ENCODE data around the gene HEPACAM. TPM values are rescaled to one million over a fixed set of nuclear protein-coding genes. Genes with fewer than 3 reads are reported as not detected.
A peak's percentile ranks its signal among the peaks of the same experiment; 100 is the strongest.

HEPACAM gene
- total RNA-seq, 1 experiment from 2014 or later: not detected

DNA sequence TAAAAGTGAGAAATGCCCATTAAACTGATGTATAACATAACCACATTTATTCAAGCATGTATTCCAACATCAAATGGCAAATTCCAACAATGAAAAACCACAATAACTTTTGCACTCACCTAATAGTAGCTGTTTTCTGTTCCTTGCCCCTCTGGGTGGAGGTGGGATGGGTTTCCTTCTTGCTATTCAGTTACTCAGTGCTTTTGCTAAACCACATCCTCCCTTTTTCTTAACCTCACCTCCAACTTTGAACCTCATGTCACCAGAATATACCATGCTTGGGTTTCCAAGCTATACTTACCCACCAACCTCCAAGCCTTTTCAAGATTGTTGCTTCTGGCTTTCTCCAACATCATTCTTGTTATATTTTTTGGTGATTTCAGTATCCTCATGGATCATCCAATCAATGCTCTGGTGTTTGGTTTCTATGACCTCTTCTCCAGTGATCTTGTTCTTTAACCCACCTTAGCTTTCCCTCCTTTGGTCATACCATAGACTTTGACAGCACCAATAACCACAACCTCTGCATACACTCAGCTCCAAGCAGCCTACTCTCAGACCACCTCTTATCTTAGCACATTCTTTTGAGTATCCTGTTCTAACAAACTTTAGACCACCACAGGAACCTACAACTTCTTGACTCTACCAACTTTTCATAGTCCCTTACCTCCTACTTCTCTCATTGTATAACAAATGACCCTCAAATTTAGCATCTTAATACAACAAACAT, 14.9 kb upstream of the HEPACAM start:
- in situ Hi-C loops (cut with HindIII; ENCODE audit: low pct_unique_long_range_greater_than_20kb, low sequenced_read_pairs): loop anchor here (10.0 kb wide), 1 partner anchor 194 kb away; no protein-coding TSS in a partner anchor
- DNase-seq (ENCODE audit: low read depth, low spot score): no peak

DNA sequence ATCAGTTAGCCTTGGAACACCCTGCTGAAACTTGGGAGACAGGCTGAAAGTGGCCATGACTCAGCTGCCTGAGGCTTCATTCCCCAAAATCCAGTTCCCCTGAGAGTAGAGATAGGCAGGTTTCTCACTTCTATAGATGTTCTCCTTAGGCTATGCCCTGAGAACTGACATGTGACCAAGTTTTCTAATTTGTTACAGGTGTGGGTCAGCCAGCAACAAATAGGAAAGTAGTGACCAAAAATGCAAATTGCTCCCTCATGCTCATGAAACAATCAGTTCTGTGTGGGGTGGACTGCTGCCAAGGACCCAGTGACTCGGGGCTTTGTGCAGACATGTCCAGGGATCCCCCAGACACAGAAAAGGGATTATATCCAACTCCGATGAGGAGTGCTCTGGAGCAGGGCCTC, 10.9 kb upstream of the HEPACAM start:
- DNase-seq (ENCODE audit: low read depth, low spot score): peak; percentile 12
- in situ Hi-C loops (cut with HindIII; ENCODE audit: low pct_unique_long_range_greater_than_20kb, low sequenced_read_pairs): no loop called here

DNA sequence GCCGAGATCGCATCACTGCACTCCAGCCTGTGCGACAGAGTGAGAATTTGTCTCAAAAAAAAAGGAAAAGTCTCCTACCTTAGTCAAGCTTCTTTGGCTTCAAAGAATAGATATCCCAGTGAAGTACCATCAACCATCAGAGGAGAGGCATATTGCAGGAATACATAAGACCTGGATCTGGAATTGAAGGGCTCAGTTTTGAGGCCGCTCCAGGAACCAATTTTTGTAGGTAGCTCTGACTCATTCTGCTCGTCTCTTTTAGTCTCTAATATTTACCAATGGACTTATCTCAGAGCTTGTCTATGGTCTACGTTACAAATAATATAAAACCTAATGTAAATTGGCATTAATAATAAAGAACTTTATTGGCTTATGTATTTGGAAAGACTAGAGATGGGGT, 10.0 kb upstream of the HEPACAM start:
- in situ Hi-C loops (cut with HindIII; ENCODE audit: low pct_unique_long_range_greater_than_20kb, low sequenced_read_pairs): no loop called here
- no peak for DNase-seq (ENCODE audit: low read depth, low spot score)

DNA sequence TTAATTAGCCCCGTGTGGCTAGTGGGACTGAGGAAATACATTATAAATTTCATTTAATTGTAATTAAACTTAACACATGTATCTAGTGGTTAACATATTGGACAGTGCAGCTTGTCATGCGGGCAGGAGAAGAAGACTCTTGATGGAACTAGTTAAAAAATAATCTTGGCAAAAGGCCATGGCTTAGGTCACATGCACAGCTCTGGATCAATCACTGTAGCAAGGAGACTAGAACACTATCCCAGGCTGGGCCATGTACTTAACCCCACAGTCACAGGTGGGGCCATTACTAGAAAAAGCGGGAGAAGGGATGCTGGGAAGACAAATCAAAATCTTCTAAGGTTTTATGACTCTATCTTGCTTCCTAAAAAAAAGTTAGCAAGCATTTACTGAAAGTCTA, 8.7 kb upstream of the HEPACAM start:
- DNase-seq (ENCODE audit: low read depth, low spot score): no peak
- in situ Hi-C loops (cut with HindIII; ENCODE audit: low pct_unique_long_range_greater_than_20kb, low sequenced_read_pairs): no loop called here

DNA sequence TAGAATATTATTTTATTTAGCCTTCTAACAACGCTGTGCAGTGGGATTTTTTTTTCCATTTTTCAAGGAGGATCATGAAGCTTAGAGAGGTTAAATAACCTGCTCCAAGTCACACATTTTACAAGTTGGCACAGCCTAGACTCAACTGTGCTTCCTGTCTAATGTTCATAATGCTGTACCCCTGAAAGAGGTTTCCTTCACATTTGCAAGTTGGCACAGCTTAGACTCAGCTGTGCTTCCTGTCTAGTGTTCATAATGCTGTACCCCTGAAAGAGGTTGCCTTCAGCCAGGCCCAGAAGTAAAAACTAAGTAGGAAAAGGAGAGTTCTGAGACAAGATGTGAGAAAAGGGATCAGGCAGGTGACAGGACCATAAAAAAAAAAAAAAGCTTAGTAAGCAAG, 7.9 kb upstream of the HEPACAM start:
- in situ Hi-C loops (cut with HindIII; ENCODE audit: low pct_unique_long_range_greater_than_20kb, low sequenced_read_pairs): no loop called here
- DNase-seq (ENCODE audit: low read depth, low spot score): no peak

DNA sequence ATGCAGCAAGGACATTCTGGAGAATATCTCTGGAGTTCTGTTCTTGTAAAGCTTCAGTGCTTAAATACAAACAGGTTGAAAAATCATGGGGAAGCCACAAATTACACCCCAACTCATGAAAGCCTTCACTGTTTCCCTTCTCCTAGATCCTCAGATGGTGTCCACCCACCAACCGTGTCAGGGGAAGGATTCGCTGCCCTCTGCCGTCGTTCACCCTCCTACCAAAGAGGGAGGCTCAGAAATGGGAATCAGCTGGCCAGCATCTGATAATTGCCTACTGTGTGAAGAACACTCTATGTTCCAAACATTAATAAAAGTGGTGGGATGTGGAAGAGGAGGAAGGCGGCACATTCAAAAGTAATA, 7.4 kb upstream of the HEPACAM start:
- in situ Hi-C loops (cut with HindIII; ENCODE audit: low pct_unique_long_range_greater_than_20kb, low sequenced_read_pairs): no loop called here
- peak; percentile 14 for DNase-seq (ENCODE audit: low read depth, low spot score)

DNA sequence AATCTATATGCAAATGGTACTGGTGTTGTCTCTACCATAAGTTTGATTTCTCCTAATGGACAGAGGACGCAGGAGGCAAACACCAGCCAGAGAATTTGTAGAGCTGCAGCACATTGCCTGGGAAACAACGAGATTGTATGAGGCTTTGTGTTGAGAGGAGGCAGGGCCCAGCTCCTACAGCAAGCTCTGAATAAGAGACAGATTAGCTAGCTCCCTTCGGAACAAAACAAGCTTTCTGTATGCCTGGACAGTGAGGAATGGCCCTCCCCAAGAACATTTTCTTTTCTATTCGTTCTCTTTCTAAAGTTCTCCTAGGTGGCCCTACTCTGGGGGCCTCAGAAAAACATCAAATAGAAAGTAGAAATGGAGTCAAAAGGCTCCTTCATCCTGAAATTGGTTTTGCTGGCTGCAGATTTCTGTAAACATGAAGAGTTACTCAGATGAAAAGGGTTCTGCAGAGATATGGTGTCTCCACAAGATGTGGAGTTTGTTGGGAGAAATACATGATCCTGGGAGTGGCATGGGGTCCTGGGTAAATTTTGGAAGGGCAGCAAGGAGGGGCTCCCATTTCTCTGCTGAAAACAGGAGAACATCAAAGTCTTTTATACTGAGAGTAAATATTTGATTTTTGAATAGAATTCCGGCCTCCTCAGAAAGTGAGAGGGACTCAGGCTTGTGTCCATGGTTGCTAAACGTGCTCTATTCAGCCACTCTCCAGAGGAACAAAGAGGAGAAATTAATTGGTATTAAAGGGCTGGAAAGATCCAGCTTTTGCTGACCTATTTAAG, 6.8 kb upstream of the HEPACAM start:
- no peak for DNase-seq (ENCODE audit: low read depth, low spot score)
- in situ Hi-C loops (cut with HindIII; ENCODE audit: low pct_unique_long_range_greater_than_20kb, low sequenced_read_pairs): no loop called here

DNA sequence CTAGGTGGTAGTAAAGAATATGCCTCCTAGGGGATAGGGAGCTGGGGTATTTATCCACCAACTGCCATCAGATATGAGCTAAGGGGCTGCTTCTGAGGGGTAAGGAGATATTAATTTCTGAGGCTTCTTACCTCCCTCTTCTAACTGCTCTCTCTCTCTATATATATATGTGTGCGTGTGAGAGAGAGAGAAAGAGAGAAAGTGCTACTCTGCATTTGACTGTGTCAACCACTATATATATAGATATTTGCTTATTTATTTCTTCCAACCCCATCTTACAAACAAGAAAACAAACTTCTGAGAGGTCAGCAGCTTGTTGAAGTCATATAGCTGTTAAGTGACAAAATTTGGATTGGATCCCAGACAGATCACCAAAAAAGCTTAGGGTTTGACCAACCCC, 5.9 kb upstream of the HEPACAM start:
- in situ Hi-C loops (cut with HindIII; ENCODE audit: low pct_unique_long_range_greater_than_20kb, low sequenced_read_pairs): no loop called here

DNA sequence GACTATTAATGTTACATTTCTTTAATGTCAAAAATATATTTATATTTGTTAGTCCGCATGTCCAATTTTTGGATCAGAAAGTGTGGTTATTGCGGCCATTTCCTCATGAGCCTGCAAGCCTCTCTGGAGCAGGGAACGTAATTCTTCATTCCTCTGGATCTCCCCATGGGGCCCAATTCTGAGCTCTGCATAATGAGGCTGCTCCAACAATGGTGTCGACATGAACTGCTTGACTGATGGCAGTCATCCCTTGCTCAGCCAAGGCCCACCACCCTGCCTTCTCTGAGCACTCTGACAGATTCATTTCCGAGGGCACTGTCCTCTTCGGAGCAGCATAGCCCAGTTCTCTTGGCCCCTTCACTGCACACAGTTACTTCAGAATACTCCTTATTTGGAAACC, 3.1 kb upstream of the HEPACAM start:
- in situ Hi-C loops (cut with HindIII; ENCODE audit: low pct_unique_long_range_greater_than_20kb, low sequenced_read_pairs): no loop called here
- no peak for DNase-seq (ENCODE audit: low read depth, low spot score)

More for the DNA sequence above, 5.9 kb upstream of the HEPACAM start:
- no peak for DNase-seq (ENCODE audit: low read depth, low spot score)

DNA sequence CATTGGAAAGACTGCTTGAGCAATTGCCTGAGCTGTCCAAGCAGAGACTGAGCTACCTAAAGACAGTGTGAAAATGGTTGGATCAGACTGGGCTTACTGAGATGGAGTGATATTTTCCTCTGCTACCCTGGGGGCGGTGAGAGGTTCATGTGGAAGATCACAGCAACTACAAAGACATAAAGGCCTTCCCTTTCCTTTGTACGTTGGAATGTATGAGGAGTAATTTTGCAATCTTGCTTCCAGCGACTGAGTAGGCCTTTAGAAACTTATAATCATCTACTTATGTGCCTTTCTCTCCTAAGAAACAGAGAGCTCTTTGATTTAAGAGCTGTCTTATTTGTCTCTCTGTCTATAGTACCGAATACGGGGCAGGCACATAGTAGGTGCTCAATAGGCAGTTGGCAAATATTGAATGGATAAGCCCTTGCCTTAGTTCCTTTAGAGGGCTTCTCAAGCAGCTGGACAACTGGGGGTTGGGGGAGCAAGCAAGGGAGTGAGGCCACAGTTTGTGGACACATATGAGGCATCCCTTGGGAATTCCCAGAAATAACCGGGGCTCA, 2.4 kb upstream of the HEPACAM start:
- in situ Hi-C loops (cut with HindIII; ENCODE audit: low pct_unique_long_range_greater_than_20kb, low sequenced_read_pairs): no loop called here
- peak; percentile 44 for DNase-seq (ENCODE audit: low read depth, low spot score)

DNA sequence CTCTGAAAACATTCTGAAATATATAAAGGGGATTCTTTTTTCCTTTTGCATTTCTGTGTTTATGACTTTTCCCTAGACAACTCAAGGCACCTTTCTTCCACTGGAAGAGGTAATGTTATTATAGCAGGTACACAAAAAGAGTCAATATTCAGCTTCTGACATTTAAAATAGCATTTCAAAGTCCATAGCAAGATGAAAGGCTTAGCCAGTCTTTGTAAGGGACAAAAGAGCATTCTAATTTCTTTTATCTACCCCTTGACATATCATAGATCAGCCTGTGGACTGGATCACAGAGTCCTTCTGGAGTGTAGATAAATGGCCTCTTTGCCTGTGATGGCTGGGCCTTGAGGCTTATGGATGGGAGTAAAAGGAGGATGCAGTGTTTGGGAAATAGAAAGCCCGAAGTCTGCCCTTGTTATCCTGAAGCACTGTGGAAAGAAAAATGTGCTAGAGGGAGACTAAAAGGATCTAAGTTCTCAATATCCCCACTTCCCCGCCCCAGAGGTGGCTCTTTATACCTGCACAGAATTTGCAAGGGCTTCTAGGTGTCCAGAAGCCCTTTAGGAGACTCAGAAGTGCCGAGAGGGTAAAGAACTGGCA, 1.6 kb upstream of the HEPACAM start:
- no peak for DNase-seq (ENCODE audit: low read depth, low spot score)
- in situ Hi-C loops (cut with HindIII; ENCODE audit: low pct_unique_long_range_greater_than_20kb, low sequenced_read_pairs): no loop called here

DNA sequence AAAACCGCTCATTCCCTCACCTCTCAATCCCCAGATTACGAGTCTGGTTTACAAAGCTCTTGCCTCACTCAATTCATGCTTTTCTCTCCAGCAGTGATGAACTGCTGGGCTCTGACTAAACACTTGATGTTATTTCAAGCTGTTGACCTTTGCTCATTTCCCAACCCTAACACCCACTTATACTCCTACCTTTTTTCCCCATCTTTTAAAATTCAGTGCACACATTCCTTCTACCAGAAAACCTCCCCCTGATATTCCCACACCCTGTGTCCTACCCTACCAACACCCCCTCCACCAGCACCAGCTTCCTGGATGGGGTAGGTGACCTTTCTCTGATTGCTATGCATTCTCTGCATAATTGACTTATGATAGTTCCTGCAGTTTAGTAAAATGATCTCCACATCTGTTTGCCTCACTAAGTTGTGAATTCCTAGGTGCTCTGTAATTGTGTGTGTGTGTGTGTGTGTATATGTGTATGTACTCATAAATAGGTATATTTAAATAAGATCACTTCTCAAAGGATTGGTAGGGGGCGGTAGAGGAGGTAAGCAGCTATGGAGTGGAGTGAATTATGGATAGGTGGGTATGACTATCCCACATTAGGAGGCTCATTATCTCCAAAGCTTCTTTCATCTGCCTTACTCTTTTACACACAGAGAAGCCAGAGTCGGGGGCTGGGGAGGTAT, 842 bp downstream of the HEPACAM start:
- DNase-seq (ENCODE audit: low read depth, low spot score): no peak
- in situ Hi-C loops (cut with HindIII; ENCODE audit: low pct_unique_long_range_greater_than_20kb, low sequenced_read_pairs): no loop called here

DNA sequence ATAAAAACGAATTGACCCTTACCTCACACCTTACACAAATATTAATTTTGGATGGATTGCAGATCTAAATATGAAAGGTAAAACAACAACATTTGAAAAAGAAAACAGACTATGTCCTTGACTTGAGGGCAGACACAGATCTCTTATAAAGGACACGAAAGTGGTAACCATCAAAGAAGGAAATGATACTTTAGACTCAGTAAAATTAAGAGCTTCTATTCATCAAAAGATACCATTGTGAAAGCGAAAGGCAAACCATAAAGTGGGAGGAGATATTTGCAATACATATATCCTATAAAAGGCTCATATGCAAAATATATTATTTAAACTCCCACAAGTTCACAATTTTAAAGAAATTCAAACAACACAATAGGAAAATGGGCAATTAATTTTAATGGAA, 5.0 kb downstream of the HEPACAM start:
- in situ Hi-C loops (cut with HindIII; ENCODE audit: low pct_unique_long_range_greater_than_20kb, low sequenced_read_pairs): no loop called here
- no peak for DNase-seq (ENCODE audit: low read depth, low spot score)

DNA sequence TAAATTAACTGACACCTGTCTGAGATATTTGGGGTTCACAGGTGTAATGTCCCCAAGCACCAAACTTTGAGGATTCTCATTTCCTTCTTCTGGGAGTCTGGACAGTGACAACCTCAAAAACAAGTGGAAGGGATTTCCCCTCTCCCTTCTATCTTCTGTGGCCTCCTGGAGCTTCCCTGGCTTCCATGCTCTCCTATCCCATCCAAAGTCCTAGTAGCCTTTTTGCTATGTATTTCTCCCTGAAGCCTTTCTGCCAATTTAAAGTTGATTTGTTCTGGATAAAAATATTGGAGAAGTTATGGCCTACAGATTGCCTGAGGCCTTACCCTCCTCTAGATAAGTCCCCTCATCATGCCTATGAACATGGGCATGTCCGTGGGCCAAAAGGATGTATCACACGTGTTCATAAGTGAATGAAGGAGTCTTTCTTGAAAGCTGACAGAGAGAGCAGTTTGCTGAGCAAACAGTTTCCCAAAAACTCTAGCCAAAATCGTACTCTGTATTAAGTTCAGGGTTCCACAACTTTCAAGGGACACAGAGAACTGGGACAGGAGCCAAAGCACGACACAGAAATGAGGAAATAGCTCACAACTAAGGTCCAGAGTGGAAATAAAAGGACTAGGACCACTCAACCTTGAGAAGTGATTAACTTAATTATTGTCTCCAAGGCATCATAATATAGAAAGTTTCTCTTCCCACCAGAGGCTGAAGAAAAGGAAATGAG, 6.7 kb downstream of the HEPACAM start:
- DNase-seq (ENCODE audit: low read depth, low spot score): no peak
- in situ Hi-C loops (cut with HindIII; ENCODE audit: low pct_unique_long_range_greater_than_20kb, low sequenced_read_pairs): no loop called here

DNA sequence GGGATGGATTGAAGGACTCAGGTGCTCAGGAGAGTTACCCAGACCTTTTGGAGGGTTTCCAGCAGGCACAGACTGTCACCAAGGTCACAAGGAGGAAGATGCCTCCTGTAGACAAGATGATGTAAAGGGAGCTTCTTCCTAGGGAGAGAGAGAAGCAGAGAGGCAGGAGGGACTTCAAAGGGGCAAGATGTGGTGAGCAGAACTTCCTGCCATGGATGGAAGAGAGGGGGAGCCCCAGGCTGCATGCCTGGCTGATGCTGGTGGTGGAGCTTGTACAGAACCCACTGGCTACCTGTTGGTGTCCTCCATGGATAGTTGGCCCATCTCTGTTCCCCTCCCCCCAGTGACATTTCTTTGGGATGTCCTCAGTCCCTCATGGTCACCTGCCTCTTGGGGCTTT, 12.6 kb downstream of the HEPACAM start:
- DNase-seq (ENCODE audit: low read depth, low spot score): no peak
- in situ Hi-C loops (cut with HindIII; ENCODE audit: low pct_unique_long_range_greater_than_20kb, low sequenced_read_pairs): no loop called here

DNA sequence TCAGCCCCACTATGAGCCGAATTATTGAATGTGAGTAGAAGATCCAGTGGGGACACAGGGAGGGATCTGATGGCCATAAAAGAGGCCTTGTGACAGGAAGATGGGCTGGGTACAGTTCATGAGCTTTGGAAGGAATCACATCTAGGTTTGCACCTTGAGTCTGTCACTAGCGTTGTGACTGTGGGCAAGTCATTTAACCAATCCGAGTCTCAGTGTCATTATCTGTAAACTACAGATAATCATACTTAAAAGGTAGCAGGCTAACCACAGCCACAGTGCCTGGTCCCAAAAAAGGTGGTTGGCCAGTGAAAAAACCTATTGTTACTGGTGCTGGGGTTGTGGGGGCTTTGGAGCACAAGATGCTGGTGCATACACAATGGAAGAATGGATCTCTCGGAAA, 13.0 kb downstream of the HEPACAM start:
- no peak for DNase-seq (ENCODE audit: low read depth, low spot score)
- in situ Hi-C loops (cut with HindIII; ENCODE audit: low pct_unique_long_range_greater_than_20kb, low sequenced_read_pairs): no loop called here

DNA sequence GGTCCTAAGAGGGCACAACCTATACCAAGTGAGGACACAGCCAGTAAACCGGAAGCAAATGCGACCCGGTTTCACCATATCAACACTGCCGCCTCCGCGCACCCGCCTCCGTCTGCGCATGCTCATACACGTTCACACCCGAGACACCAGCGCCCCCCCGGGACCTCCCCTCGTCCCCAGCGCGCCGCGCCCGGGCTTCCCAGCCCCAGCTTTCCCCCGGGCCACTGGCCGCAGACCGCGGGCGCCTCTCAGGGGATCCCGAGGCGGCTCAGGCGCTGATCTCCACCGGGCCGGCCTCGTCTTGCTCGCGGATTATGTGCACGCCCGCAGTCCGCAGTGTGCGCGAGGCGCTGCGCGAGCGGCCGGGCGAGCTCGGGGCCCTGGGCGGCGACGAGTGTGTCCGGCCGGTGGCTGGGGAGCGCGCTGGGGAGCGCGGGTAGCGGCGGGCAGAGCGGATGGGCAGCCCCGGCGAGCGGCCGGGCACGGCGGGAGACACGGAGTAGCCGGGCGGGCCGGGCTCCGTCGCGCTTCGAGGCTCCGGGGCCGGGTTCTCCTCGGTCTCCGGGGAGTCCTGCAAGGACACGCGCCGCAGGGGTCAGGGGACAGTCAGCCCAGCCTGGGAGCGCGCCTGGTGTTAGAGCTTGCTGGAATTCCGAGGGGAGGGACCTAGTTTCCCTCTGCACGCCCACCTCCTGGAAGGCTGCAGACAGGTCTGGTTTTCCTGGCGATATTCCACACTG, 14.8 kb downstream of the HEPACAM start:
- no peak for DNase-seq (ENCODE audit: low read depth, low spot score)
- in situ Hi-C loops (cut with HindIII; ENCODE audit: low pct_unique_long_range_greater_than_20kb, low sequenced_read_pairs): no loop called here

All from SK-MEL-5 (cell line).